ENCODE data around the gene DPEP2NB.

DNA sequence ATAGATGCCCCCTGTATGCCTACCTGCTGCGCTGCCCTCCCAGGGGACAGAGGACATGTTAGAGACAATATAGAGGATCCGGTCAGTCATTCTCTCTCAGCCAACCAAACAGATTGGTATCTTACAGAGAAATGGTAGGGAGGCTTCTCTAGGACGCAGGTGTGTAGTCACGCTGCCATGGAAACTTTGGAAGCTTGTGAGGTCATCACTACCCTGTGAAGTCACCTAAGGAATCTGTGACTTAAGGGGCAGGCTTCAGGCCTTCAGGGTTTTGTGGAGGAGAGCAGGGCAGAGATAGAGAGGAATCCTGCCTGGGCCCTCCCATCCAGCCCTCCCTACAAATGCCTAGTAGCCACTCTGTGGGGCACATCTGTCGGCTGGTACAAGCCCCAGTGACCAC, at the start of gene DPEP2NB:
- TF ChIP-seq, protein P1, sequence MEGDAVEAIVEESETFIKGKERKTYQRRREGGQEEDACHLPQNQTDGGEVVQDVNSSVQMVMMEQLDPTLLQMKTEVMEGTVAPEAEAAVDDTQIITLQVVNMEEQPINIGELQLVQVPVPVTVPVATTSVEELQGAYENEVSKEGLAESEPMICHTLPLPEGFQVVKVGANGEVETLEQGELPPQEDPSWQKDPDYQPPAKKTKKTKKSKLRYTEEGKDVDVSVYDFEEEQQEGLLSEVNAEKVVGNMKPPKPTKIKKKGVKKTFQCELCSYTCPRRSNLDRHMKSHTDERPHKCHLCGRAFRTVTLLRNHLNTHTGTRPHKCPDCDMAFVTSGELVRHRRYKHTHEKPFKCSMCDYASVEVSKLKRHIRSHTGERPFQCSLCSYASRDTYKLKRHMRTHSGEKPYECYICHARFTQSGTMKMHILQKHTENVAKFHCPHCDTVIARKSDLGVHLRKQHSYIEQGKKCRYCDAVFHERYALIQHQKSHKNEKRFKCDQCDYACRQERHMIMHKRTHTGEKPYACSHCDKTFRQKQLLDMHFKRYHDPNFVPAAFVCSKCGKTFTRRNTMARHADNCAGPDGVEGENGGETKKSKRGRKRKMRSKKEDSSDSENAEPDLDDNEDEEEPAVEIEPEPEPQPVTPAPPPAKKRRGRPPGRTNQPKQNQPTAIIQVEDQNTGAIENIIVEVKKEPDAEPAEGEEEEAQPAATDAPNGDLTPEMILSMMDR (conservative IDR thresholded peaks at IDR 0.05; ENCODE audit: low read depth, low read length) = no peak
- no peak for TF ChIP-seq EZH2 (IDR thresholded peaks at IDR 0.05; ENCODE audit: borderline replicate concordance, low read depth, low read length, poor library complexity, severe bottlenecking)
